ENCODE data around the gene SLC12A6.
A peak's percentile ranks its signal among the peaks of the same experiment; 100 is the strongest.

GRCh38 chr15:34366271-34367065 lies 28.9 kb upstream of the SLC12A6 start:
- TF ChIP-seq POLR2AphosphoS5 (IDR thresholded peaks at IDR 0.05): peak; percentile 62
- no peak for TF ChIP-seq CTCF (IDR thresholded peaks at IDR 0.05; ENCODE audit: poor library complexity, severe bottlenecking)
- no peak for TF ChIP-seq TAF1 (IDR thresholded peaks at IDR 0.05; ENCODE audit: low read depth)

Measured in neural cell (in vitro differentiated cells).